GM19468 (cell line): Measurements from ENCODE around the gene STRADA.

Experiments
- ATAC-seq: cut with Tn5 transposase; IDR thresholded peaks from one replicate; pipeline ENCODE4 v1.9.1; 2021; ENCODE audit warnings: mild to moderate bottlenecking, moderate library complexity, moderate number of reproducible peaks; ENCODE audit not compliant: unreplicated experiment; ENCODE audit errors: extremely low read depth

Gene STRADA

DNA sequence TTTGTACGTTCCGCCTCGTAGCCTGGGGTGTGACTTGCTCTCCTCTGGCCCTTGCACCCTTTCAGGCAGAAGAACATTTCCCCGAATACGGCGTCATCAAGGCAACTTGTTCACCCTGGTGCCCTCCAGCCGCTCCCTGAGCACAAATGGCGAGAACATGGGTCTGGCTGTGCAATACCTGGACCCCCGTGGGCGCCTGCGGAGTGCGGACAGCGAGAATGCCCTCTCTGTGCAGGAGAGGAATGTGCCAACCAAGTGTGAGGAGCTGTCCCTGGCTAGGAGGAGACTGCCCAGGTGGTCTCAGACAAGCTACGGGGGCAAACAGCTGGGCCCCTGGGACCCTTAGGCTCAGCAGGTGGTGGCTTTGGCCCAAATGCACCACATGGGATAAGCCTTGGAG, 52.1 kb downstream of the STRADA start:
- no peak for ATAC-seq

GRCh38 chr17:63688396-63689020, 53.1 kb downstream of the STRADA start:
- ATAC-seq: no peak

DNA sequence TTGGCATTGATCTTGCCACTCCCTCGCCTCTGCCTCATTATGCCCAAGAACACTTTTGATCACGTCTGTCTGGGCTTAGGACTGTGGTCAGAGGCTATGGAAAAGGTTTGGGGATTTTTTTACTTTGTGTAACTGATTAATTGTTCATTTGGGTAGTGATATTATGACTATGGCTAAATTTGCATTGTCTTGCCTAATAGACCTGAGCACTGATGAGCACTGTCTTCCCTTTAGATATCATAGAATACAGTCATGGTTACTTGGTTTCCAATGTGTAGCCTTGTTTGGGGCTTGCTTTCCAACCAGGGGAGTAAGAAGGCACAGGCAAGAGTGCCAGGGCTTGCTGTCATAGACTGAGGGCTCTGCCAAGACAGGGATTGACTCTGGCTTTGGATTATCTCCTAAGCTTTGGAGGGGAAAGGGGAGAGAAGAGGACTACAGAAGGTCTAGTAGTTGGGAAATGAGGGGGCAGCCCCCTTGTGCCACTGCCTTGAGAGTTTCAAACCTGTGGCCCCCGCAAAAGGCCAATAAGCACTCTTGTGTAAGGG, 55.4 kb downstream of the STRADA start:
- ATAC-seq: no peak

- no peak for ATAC-seq
Measured at GRCh38 chr17:63685578-63685977, 56.0 kb downstream of the STRADA start.

DNA sequence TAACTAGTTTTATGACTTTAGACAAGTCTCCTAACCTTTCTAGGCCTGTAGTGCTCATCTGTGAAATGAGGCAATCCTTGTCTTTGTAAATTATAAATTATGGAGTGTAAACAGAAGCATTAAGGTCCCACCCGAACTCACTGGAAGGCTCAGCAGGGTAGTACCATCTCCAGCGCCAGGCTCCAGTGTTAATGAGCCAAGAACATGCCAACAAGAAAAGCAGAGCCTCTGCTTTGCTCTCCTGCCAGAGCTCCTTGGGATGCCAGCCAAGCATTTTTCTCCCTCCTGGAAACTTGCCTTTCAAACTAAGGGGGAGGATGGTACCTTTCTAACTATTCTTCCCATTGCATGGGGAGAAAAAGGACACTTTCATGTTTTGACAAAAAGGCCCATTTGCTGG, 56.6 kb downstream of the STRADA start:
- ATAC-seq: no peak

DNA sequence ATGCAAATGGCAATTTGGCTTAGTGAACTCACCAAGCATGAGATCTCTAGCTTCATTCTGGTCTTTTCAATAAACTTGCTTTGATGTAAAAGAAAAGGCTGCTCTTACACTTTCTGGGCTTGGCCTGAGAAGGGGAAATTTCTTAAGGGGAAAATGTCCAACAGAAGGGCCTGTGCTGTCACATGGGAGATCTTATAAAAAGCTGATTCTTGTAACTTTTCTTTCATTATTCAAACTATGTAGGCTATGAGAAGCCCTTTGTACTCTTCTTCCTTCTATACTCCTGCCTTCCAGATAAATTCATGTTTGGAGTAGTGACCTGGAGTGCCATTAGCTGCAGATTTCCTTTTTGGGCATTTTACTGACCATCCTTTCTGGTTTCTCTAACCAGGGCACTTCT, 58.6 kb downstream of the STRADA start:
- ATAC-seq: no peak

DNA sequence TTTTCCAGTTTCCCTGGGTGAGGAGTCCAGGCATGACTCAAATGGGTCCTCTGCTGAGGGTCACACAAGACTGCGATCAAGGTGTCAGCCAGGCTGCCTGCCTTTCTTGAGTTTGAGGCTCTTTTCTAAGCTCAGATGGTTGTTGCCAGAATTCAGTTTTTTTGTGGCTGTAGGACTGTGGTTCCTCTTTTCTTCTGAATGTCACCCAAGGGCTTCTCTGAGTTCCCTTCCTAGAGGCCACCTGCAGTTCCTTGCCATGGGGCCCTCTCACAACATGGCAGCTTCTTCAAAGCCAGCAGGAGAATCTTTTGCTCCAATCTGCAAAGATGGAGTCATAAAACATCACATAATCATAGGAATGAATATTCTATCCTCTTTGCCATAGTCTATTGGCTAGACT, 59.2 kb downstream of the STRADA start:
- ATAC-seq: no peak

DNA sequence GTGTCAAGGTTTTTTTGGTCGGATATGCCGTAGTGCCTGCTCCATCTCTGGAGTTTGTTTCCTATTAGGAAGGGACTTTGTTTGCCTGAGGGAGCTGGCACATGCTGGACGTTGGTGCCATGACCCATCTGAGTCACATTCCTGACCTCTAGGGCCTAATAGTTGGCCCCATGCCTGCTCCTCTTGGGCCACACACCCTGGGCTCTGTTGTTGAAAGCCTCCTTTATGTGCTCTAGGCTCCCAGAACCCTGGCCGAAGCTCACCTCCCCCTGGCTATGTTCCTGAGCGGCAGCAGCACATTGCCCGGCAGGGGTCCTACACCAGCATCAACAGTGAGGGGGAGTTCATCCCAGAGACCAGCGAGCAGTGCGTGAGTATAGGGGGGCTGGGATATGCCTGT, 60.1 kb downstream of the STRADA start:
- no peak for ATAC-seq

DNA sequence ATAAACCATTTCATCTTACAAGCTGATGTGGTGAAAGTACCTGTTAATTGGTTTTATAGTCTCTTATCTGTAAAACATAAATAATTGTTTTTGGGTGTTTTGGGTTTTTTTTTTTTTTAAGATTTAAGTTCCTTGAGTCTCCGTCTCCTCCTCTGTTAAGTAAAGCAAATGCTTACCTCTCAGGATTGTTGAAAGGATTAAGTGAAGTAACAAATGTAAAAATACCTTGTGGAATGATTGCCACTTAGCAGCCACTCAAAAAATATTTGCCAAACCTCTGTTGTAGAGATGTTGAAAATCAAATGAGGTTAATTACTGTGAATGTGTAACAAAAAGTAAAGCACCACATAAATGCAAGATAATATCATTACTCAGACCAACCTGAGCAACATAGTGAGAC, 60.9 kb downstream of the STRADA start:
- ATAC-seq: no peak

DNA sequence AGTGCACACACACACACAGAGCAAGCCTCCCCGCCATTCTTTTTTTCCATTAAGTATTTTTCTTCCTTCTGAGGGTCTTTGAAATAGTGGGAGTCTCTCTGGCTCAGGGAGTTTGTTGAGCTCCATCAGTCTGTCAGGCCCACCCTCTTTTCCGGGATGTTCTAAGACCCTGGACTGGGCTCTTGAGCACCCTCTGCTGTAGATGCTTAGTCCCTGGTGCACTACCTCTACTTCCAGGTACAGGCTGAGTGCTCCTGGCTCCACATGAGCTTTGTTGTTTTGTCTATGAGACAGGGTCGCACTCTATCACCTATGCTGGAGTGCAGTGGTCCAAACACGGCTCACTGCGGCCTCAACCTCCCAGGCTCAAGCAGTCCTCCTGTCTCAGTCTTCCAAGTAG, 62.4 kb downstream of the STRADA start:
- no peak for ATAC-seq

DNA sequence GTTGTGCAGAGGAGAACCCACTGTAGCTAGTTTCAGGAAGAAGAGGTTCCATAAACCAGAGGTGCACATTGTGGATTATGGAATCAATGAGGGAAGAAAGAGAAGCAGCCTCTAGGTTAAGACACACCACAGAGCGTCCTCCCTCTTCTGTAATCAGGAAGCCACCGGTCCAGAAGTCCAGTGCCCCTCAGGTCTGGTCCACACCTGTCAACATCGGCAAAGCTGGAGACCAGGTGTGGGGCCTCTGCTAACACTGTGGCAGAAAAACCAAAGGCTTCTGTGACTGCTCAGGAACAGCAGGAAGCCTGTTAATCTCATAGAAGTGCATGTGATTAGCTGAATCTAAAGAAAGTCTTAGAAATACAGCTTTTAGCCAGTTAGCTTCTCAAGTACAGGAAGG, 65.0 kb downstream of the STRADA start:
- no peak for ATAC-seq

DNA sequence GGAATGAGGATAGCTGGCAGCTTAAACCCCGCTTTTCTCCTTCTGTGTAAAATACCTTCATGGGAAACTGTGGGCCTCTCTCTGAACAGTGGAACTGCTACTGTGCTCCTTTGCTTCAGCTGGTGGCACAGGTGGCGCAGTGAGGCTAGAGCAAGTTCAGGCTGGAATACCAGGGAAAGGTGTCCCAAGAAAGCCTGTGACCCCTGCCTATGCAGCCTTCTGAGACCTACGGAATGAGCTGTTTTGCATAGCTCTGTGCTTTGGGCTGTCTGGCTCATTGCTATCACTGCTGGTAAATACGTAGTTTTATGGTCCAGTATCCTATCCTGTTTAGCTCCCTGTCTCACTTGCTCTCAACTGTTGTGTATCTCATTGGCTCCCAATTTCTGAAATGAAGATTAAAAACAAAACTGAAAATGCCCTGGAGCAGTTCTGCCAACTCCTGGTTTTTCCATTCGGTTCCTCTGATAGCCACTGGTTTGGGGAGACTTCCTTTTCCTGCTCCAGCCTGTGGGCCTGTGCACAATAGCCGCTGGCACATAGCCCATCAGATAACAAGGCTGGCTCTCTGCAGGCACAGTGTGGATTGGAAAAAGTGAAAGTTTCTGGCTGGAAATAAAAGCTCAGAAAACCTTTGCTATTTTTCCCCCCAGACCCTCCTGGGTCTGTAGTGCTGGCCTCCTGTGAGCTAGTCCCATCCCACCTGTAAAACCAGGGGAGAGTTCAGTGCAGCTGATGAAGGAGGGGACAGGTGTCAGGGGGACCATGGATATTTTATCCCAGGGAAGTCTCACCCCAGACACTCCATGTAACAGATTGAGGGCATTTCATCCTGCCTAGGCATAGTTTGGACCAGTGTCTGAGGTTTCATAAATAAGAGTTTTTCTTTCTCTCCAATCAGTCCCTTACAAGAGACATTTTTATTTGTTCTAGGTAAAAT, 65.7 kb downstream of the STRADA start:
- ATAC-seq: no peak

DNA sequence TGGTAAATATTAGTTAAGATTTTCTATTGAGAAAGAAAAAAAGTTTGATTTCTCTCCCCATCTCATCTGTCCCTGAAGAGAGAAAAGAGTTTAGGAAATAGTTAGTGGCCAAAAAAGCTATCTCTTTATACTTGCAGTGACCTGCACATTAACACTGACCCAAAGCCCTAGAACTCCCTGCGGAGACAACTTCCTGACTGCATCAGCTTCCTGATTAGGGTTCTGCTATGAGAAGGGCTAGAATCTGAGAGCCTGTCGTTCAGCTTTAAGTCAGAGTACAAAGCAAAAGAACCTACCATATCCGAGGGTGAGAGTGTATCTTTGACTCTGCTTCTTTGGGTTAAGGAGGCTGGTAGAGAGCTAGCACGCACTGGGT, 66.4 kb downstream of the STRADA start:
- no peak for ATAC-seq

DNA sequence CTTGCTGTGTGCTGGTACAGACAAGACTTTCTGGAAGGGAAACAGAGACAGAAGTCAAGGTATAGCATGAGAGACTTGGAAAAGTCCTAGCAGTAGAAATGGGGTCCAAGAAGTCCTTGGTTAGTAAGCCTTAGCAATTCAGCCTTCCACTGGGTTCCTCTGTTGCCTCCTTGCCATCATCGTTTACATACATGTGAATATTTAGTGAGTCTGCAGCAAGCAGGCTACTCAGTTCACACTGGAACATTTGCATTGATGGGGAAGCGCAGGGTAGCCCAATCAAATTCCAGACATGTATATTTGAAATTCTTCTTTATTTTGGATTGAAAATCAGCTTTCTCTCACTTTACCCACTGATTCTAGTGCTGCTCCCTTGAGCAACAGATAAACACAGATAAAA, 68.7 kb downstream of the STRADA start:
- ATAC-seq: no peak

DNA sequence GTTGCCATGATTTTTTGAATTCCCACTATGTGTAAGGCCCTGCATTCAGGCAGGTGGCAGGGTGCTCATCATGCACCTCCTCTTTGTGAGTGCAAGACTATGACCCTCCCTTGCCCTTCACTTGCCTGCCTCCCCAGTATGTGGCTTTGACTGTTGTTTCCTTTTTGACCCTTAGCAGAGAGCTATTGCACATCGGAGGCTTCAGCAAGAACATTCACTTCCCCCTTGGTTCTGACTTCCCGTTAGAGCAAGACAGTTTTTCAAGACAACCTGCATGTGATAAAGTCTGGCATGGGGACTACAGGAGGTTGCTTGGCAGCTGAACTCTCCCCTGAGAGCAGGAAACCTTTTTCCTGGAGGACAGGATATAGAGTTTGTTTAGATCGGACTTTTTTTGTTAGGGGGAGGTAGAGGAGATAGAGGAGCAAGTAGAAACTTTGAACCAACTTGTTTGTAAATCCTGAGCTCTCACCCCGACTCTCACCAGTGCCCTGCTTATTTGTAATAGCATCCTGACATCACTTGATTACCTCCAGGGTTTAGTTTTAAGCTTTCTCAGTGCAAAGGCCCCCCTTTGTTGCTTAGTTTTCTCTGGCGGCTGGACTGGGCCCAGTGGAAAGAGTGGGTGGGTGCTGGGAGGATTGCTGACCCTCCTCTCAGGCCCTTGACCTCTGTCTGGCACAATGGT, 75.9 kb downstream of the STRADA start:
- peak; percentile 32 for ATAC-seq

DNA sequence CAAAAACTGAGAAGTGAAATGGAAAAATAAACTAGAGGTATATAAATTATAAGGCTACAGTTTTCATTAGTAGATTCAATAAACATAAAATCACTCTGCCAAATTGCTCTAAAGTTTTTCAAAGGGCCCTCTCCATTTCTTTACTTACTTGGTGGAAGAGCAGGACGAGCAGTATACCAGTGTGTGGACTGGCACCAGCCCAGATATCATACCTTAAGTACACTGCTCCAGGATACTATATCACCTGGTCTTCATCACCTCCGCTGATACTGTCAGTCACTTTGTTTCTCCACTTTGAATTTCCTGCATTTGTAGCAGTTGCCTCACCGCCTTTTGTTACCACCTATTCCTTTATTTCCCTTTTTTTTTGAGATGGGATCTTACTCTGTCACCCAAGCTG, 81.7 kb downstream of the STRADA start:
- ATAC-seq: no peak

GRCh38 chr17:63658366-63658765, 83.2 kb downstream of the STRADA start:
- ATAC-seq: no peak

DNA sequence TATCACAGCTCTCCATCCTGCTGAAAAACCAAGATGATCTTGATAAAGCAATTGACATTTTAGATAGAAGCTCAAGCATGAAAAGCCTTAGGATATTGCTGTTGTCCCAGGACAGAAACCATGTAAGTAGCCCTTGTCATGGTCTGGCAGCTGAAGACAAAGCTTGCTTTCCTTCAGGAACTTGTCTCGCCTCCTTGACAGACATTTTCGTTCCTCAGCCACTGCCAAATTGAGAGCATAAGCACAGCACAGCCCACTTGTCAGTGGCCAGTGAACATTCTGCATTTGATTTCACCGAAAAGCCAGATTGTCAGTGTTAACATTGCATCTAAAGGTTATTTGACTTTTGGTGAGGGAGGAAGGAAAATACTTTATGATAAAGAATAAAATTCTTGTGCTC, 83.8 kb downstream of the STRADA start:
- ATAC-seq: no peak

GRCh38 chr17:63653050-63653449, 88.5 kb downstream of the STRADA start:
- no peak for ATAC-seq
